HG03108 (cell line): ENCODE results near the gene PPT1.

Experiments used
- ATAC-seq: cut with Tn5 transposase; IDR thresholded peaks from one replicate; pipeline ENCODE4 v1.9.1; 2021; ENCODE audit warnings: moderate library complexity; ENCODE audit not compliant: unreplicated experiment

PPT1 gene

DNA sequence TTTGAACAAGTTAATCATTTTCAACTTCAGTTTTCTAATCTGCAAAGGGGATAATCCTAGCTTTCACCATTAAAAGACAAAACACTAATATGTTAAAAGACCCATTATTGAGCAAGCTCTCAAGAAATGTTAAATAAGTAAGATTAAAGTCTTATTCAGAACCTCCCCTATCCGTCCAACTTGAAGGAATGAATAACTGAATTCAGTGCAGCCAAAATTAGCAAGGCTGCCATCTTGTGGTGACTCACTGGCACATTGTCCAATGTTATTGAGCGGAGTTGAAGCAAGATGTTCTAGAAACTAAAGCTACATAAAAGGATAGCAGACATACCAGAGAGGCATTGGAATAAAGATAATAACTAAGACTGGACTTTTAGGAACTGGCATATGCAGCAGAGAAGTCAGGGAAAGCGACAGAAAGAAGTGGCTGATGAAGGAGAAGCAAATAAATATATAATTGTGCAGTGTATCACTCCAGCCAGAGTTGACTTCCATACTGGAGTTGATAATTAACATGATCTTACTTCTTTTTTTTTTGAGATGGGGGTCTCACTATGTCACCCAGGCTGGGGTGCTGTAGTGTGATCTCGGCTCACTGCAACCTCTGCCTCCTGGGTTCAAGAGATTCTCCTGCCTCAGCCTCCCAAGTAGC, 64.7 kb downstream of the PPT1 start:
- no peak for ATAC-seq

- ATAC-seq, result no peak
These were observed 66.4 kb downstream of the PPT1 start for GRCh38 chr1:40030528-40031135.

GRCh38 chr1:40029608-40030007, 67.4 kb downstream of the PPT1 start:
- ATAC-seq, result no peak

DNA sequence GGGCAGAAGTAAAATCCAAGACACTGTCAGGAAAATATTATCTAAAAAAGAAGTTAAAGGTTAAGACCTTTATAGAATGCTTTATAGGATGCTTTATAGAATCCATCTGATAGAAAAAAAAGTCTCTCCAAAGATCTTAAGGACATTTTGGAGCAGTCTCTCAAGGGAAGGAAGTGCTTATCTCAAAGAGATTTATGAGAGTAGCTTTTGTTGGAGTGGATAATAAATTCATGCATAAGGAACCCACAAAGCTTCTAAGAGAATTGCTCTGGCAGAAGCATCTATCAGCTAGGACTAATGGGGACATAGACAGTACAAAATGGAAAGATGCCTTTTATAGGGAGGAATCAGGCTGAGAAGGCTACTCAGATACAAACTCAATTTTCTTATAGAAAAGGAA, 69.4 kb downstream of the PPT1 start:
- ATAC-seq, result no peak

DNA sequence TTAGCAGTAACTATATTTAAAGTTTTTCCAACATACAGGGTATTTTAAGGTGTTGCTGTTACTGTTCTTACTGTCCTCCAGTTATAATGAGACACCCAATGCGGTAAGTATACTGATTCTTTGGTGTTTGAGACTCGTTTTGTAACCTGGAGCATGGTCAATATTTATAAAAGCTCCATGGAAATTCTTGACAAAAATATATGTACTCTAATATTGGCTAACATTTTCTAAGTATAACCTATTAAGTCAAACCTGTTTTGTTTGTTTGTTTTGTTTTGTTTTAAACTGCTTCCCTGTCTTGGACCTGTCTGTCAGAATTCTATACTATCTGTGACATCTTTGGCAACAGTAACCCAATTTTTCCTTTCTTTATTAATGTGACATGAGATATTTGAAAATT, 72.4 kb downstream of the PPT1 start:
- no peak for ATAC-seq

- no peak for ATAC-seq
These were observed 73.6 kb downstream of the PPT1 start for GRCh38 chr1:40023379-40023944.
